Cerebellar nuclear complex (tissue), 1 donor: ENCODE data around the gene STXBP5L.
"Not testable (repeated sequence)": the region's sequence is repeated elsewhere in the genome, so short reads cannot be mapped to it uniquely, and the experiment has no call there.

Experiments
- DNase-seq, 2 experiments: peaks; one replicate each; lab custom pipeline; 2025; lab: John Stamatoyannopoulos, UW

STXBP5L gene

DNA sequence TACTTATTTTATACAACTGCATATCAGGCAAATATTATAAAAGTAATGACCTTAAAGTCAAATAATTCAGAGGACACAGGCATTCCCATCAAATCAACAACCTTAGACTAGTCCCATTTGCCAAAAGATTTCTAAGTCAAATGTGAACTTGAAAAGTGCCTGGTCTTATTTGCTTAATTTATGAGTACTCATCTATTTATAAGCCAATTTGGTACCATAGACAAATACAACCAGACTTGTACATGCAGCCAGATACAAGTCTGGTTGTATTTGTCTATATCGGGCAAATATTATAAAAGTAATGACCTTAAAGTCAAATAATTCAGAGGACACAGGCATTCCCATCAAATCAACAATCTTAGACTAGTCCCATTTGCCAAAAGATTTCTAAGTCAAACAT, 322.2 kb downstream of the STXBP5L start:
- DNase-seq, result not testable (repeated sequence)

GRCh38 chr3:121231872-121232271, 323.9 kb downstream of the STXBP5L start:
- no peak for DNase-seq

DNA sequence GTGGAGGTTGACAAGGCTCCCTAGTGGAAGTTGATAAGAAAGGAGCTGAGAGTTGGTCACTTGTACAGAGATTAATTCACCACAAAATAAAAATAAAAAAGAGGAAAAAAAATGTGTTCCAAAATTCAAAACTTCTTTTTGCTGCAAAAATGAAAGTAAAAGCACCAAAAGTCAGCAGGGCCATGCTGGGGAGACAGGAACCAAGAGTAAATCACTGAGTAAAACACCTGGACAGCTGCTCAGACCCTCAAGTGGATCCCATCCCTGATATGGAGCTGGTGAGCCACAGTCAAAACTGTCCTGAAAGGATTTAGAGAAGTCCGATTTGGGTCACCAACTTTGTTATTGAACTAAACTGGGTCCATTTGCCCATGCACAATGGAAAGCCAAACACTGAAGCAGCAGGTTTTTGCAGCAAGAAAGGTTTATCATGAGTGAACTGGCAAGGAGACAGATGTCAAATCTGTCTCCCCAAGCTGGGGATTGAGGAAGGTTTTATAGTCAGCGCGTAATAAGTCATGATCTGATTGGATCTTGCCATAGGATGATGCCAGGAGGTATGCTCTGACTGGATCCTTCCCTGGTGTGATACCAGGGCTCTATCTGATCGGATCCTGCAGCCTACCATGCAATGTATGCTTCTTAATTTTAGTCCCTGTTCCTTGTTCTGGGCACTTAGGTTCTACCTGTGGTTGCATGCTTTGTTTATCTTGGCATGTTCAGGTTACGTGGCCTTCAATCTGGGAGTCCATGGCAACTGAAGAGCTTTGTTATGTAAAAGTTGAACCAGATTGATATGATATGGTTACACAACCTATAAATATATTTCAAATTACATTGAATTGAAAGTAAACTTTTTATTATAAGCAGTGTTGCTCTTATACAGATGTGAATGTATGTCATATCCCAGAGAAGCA, 324.6 kb downstream of the STXBP5L start:
- no peak for DNase-seq

DNA sequence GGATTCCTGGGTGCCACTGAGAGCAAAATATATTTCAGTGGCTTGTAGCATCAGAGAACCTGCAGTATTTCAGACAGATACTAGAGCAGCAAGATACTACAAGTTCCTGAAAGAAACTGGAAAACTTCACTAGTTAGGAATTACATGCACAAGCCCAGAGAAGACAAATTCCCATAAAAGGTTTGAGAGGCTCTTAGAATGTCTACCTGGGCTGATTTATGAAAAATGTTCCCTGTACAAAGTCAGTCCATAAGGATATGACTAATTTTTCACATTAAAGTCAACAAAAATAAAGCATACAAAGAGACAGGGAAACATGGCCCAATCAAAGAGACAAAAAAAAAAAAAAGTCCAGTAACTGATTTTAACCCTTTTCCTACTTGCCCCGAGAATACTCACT, 335.2 kb downstream of the STXBP5L start:
- no peak for DNase-seq

DNA sequence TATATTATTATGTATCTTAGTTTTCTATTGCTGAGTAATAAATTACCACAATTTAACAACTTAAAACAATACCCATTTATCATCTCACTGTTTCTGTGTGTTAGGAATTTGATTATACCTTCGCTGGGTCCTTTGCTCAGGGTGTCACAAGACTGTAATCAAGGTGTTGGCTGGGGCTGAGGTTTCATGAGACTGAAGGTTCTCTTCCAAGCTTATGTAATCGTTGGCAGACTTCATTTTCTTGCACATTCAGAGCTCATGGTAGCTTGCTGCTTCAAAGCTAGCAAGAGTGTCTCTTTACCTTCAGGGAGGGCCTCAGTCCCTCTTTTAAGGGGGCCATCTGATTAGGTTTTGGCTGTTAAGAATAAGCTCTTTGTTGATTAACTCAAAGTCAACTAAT, 344.7 kb downstream of the STXBP5L start:
- peak in 1 of 2 experiments; percentile 10 for DNase-seq

DNA sequence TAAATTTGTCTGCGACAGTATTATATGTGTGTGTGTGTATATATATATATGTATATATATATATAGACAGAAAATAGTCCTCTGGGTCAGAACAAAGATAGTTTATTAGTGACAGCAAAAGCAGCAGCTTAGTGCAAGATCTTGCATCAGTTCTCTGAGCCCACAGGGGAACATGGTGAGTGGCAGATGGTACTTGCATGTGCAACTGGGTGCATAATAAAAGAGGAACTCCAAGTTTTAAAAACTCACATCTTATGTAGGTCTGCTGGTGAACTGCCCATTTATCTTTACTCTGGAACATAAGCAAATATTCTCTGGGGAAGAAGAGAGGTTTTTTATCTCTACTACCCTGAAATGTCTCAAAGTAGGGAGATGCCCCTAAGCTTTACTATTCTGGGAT, 361.4 kb downstream of the STXBP5L start:
- DNase-seq, result no peak

DNA sequence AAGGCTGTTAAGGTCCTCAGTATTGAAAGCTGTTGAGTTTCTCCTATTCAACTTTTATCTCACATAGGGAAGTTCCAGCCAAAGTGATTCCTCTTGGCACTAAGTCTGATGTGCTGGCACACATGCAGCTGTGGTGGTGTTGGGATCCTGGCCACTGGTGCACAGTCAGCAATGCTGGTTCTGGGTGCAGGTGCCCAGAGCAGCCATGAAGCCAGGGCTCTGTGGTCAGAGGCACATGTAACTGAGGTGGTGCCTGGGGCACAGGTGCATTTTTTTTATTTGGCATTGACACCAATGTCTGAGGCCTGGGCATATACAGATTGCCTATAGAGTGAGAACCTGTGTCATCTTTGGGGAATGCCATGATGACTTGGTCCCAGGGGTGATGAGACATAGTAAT, 366.4 kb downstream of the STXBP5L start:
- no peak for DNase-seq

DNA sequence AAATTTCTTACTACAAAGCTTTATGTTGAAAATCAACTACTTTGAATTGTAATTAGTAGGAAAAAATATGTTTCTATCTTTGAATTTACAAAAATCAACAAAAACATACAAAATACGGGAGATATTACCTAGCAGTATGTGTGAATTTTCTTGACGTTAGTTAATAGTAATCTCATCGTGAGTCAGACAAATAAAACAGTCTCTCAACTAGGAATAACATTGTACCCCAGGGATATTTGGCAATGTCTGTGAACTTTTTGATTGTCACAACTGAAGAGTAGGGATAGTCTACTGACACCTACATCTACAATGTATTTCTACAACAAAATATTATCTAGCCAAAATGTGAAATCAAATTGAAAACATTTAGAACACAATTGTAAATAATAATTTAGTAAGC, 387.4 kb downstream of the STXBP5L start:
- no peak for DNase-seq

DNA sequence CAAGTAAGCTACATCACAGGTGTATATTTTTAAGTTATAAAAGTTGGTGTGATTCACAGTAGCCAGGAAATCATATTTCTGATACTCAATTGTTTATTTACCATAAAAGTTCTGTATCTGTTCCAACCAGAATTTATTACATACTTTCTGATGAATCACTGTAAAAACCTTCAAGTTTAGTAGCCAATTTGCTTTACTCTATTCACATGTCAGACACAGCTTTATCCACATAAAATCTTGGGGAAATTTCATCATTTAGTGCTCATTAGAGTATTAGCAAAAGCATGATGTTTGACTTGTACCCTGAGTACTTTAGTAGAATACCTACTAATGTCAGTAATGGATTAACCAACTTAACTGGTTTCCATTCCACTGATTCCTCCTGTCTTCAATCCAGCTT, 388.0 kb downstream of the STXBP5L start:
- DNase-seq, result no peak

DNA sequence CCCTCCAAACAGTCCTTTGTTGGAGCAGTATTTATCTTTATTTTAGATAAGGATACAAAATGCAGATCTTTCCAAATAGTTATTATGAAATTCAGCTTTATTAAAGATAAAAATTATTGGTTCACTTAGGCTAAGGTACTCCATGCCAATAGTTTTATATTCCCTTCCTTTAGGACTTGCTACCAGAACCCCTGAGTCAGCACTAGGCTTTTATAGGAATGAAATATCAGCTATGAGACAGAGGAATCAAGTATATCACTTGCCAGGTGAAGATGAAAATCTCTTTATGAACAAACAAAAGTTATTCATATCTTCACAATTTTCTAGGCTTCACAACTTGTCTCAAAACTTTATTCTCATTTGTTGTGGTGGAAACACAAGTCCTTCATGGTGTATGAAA, 416.3 kb downstream of the STXBP5L start:
- no peak for DNase-seq

- DNase-seq, result no peak
Measured at GRCh38 chr3:121330118-121330517, 422.1 kb downstream of the STXBP5L start.

GRCh38 chr3:121330634-121331033, 422.6 kb downstream of the STXBP5L start:
- no peak for DNase-seq

- DNase-seq, result not testable (repeated sequence)
Measured at GRCh38 chr3:121355960-121356359, 448.0 kb downstream of the STXBP5L start.

- DNase-seq, result no peak
Measured at GRCh38 chr3:121362035-121362734, 454.2 kb downstream of the STXBP5L start.

DNA sequence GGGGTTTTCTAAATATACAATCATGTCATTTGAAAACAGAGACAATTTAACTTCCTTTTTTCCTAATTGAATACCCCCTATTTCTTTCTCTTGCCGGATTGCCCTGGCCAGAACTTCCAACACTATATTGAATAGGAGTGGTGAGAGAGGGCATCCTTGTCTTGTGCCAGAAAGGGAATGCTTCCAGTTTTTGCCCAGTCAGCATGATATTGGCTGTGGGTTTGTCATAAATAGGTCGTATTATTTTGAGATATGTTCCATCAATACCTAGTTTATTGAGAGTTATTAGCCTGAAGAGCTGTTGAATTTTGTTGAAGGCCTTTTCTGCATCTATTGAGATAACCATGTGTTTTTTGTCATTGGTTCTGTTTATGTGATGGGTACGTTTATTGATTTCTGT, 480.3 kb downstream of the STXBP5L start:
- not testable (repeated sequence) for DNase-seq

DNA sequence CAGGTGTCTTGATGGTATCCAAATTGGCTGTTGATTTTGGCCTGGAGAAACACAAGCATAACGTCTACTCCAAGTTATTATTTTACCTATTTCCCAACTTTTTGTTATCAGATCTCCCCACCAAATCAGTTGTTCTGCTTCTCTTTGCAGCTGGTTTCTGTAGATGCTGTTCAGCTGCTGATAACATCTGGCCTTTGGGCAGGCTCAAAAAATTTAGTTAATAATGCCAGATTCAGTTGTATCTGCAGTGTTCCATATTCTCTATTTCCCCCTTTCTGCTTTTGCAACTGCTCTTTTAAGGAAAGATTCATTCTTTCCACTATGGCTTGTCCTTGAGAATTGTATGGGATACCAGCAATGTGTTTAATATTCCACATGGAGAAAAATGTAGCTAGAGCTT, 488.0 kb downstream of the STXBP5L start:
- DNase-seq, result not testable (repeated sequence)

DNA sequence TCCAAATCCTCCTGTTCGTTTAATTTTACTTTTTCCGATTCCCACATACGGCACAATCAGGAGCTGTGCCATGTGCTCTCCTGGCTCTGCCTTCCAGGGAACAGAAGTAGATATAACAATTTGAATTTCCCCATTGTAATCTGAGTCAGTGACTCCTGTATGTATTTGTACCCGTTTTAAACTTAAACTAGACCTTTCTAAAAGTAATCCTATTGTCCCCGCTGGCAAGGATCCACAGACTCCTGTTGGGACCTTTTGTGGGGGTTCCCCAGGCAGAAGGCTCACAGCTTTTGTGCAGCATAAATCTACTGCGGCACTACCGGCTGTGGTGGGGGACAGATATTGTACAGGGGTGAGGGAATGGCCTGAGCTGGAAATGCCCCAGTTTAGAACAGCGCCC, 490.0 kb downstream of the STXBP5L start:
- not testable (repeated sequence) for DNase-seq

- DNase-seq, result no peak
Measured at GRCh38 chr3:121399820-121400219, 491.8 kb downstream of the STXBP5L start.

- no peak for DNase-seq
Measured at GRCh38 chr3:121405631-121406030, 497.6 kb downstream of the STXBP5L start.

DNA sequence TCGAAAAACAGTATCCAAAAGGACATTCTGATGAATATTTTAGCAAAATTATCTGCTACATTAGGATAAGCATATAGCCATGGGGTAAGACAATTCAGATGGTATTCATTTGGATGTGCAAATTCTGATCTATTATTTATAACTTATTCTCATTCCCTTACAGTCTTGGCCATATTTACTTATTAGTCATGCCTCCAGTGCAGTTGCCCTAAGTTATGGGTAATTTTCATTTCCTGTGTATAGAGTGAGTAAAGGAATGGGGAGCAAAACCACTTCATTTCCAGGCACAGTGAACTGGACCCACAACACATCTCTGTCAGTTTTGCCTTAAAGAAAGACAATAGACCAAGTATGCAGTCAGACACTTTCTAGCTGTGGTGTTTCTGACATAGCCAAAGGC, 503.5 kb downstream of the STXBP5L start:
- no peak for DNase-seq

DNA sequence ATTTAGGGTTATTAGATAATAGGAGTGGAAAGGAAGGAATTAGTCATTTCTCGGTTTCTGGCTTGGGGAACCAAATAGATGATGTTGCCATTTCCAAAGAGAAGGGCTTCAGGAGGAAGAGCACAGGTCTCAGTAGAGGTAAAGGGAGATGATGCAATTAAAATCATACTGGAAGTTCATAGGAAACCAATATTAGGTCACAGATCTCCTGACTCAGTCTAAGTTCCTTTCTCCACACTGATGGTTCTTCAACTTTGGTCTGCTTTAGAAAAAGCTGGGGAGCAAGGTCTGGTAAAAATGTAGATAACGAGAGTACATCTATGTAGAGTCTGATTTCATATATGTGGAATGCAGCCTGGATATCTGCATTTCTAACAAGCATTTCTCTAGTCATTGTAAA, 506.9 kb downstream of the STXBP5L start:
- DNase-seq, result no peak

DNA sequence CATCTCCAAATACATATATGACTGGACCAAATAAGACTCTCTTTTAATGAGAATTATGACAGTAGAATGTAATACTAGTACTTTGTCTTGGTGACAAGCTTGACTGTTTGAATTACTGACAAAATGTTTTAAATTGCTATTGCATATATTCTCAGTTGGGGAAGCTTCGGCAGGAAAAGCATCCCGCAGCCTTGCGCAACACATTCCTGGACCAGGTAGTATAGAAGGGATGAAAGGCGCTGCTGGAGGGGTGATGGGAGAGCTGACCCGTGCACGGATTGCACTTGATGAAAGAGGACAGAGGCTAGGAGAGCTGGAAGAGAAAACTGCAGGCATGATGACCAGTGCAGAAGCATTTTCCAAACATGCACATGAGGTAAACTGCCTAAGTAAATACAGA, 510.2 kb downstream of the STXBP5L start:
- DNase-seq, result no peak

DNA sequence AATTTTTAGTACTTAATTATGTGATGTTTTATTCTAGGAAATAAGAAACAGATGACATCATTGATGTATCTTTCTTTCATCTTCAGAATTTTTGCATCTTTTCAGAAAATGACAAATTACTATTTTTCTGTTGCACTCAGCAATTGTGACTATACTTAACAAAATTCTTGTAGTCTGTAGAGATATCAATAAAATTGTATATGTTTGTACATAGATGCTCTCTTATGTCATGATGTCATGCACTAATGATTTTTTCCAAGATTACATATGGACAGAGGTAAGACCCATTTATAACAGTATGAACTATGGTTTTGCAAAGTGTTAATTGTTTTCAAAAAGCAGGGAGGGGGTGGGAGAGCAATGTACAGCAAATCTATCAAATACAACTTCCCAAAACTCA, 516.5 kb downstream of the STXBP5L start:
- no peak for DNase-seq
